Transverse colon (tissue), 4 donors: ENCODE measurements around the gene IRX3. TPM values are rescaled to one million over a fixed set of nuclear protein-coding genes. Genes with fewer than 3 reads are reported as not detected.

ENCODE experiments used
- DNase-seq: peaks from one replicate; pipeline ENCODE4 v3.0.0-alpha.2; 2019
- H3K27ac ChIP-seq, 4 donors: fragments of 200-600 bp; sonication (generic); 2 replicates each; pipeline ENCODE4 v1.5.1; 2016 to 2018; ENCODE audit warnings: inconsistent platforms in 4 of 4
- H3K27me3 ChIP-seq: fragments of 200-600 bp; sonication (generic); 2 replicates; pipeline ENCODE4 v1.5.1; 2017; ENCODE audit warnings: inconsistent platforms
- H3K36me3 ChIP-seq, 4 donors: fragments of 200-600 bp; sonication (generic); 2 replicates each; pipeline ENCODE4 v1.5.1; 2017 to 2019; ENCODE audit warnings: inconsistent platforms in 4 of 4
- H3K4me1 ChIP-seq, 4 donors: fragments of 200-600 bp; sonication (generic); 2 replicates each; pipeline ENCODE4 v1.5.1; 2017 to 2020; ENCODE audit warnings: inconsistent platforms in 4 of 4
- H3K4me3 ChIP-seq, 4 donors: fragments of 200-600 bp; sonication (generic); 1 replicate in 1 of 4; 2 replicates in 3 of 4; pipeline versions ENCODE4 v1.5.1 to v1.6.1; 2017 to 2019; ENCODE audit warnings: inconsistent platforms in 4 of 4
- H3K9me3 ChIP-seq, 2 donors: fragments of 200-600 bp; sonication (generic); 2 replicates each; pipeline ENCODE4 v1.5.1; 2017 to 2019; ENCODE audit warnings: inconsistent platforms in 2 of 2
- CTCF ChIP-seq, 5 experiments: fragments of 200-600 bp in 3 of 5; fragments of 450-650 bp in 2 of 5; sonication (generic) in 3 of 5; IDR thresholded peaks; 1 replicate in 2 of 5; 2 replicates in 3 of 5; pipeline ENCODE4 v1.5.1; 2016 to 2017; ENCODE audit warnings: antibody characterized with exemption in 5 of 5, inconsistent platforms in 3 of 5, mild to moderate bottlenecking in 2 of 5, moderate library complexity in 1 of 5
- EP300 ChIP-seq: sonication (generic); formaldehyde crosslinking; IDR thresholded peaks from one replicate; pipeline ENCODE4 v1.6.1; 2017; ENCODE audit warnings: antibody characterized with exemption, low read depth
- POLR2A ChIP-seq: fragments of 450-650 bp; IDR thresholded peaks from one replicate; pipeline ENCODE4 v1.6.1; 2016; ENCODE audit warnings: antibody characterized with exemption, mild to moderate bottlenecking, moderate library complexity
- POLR2AphosphoS5 ChIP-seq, 3 donors: sonication (generic); formaldehyde crosslinking; IDR thresholded peaks; one replicate each; pipeline ENCODE4 v1.6.1; 2016; ENCODE audit warnings: antibody characterized with exemption in 3 of 3
- WGBS, 2 donors: methylation state at CpG; one replicate each; pipeline ENCODE4 v1.1.5; 2018; ENCODE audit warnings: low coverage in 1 of 2; 5-methylcytosine and 5-hydroxymethylcytosine counted together
- in situ Hi-C, 4 donors: fragments of 200-750 bp; cut with MboI; loops; one replicate each; pipeline versions ENCODE4 v1.15.0 to v1.15.1; 2017; ENCODE audit warnings: low sequenced_read_pairs in 3 of 4, low pct_ligation_motif_present in 1 of 4, low pct_unique_long_range_greater_than_20kb in 1 of 4
- intact Hi-C: fragments of 100-400 bp; cut with DNase I; formaldehyde crosslinking; loops from one replicate; pipeline ENCODE4 v1.15.1; 2023; ENCODE audit warnings: low total_unique reads
- total RNA-seq, 4 donors: library from RNA; depleted of rRNA; stranded (reverse); fragments of >200 nt; gene quantifications; one replicate each; pipeline ENCODE4 v1.1.0, GENCODE V29; 2016

Gene IRX3
- total RNA-seq, 4 donors from 2014 or later, result 0.16 TPM; not detected in 3

GRCh38 chr16:54242199-54242598 is 44.4 kb downstream of the IRX3 start:
- Histone ChIP-seq H3K4me1 (no peaks in the 10 kb centered on the region), H3K36me3 (no peaks in the 10 kb centered on the region), H3K4me3 (no peak overlapping the region), H3K9me3 (no peaks in the 10 kb centered on the region), H3K27ac (no peak overlapping the region), H3K27me3 (no peaks in the 10 kb centered on the region)
- DNase-seq, result no peak
- in situ Hi-C loops (no loop called here), intact Hi-C loops (no loop called here)
- 80 to 100% methylated on average over 1 to 4 of the region's 4 CpGs for WGBS, 2 donors
- TF ChIP-seq CTCF (IDR thresholded peaks at IDR 0.05) (no peak), POLR2AphosphoS5 (IDR thresholded peaks at IDR 0.05) (no peak), POLR2A (no peak), EP300 (no peak)

- in situ Hi-C loops (no loop called here), intact Hi-C loops (no loop called here)
- no peak for DNase-seq
Observed at GRCh38 chr16:54241525-54241924, 45.1 kb downstream of the IRX3 start.

GRCh38 chr16:54240271-54241129 is 46.1 kb downstream of the IRX3 start:
- in situ Hi-C loops (no loop called here), intact Hi-C loops (no loop called here)
- no peaks in the 10 kb centered on the region for H3K36me3 ChIP-seq
- no peak overlapping the region for H3K4me3 ChIP-seq
- DNase-seq, result no peak
- H3K27me3 ChIP-seq, result peaks cover 4% of the 10 kb centered on the region
- no peaks in the 10 kb centered on the region for H3K9me3 ChIP-seq
- WGBS, 2 donors, result 69 to 71% methylated on average over 2 to 9 of the region's 9 CpGs
- no peaks in the 10 kb centered on the region for H3K4me1 ChIP-seq
- H3K27ac ChIP-seq, result no peak overlapping the region
- TF ChIP-seq POLR2A (no peak), EP300 (no peak), CTCF (IDR thresholded peaks at IDR 0.05) (no peak), POLR2AphosphoS5 (IDR thresholded peaks at IDR 0.05) (no peak)

More at GRCh38 chr16:54241525-54241924, 45.1 kb downstream of the IRX3 start:
- 76 to 86% methylated on average over 6 of the region's 6 CpGs for WGBS, 2 donors
- H3K27me3 ChIP-seq, result no peaks in the 10 kb centered on the region
- H3K27ac ChIP-seq, result no peak overlapping the region
- no peak overlapping the region for H3K4me3 ChIP-seq
- H3K36me3 ChIP-seq, result no peaks in the 10 kb centered on the region
- no peak for TF ChIP-seq POLR2AphosphoS5 (IDR thresholded peaks at IDR 0.05)
- H3K4me1 ChIP-seq, result no peaks in the 10 kb centered on the region
- no peaks in the 10 kb centered on the region for H3K9me3 ChIP-seq

GRCh38 chr16:54239456-54239855 is 47.1 kb downstream of the IRX3 start:
- intact Hi-C loops, result no loop called here
- TF ChIP-seq POLR2A (no peak), CTCF (IDR thresholded peaks at IDR 0.05) (no peak), POLR2AphosphoS5 (IDR thresholded peaks at IDR 0.05) (no peak), EP300 (no peak)
- Histone ChIP-seq H3K27me3 (peaks cover 4% of the 10 kb centered on the region), H3K27ac (no peak overlapping the region), H3K4me3 (no peak overlapping the region), H3K36me3 (no peaks in the 10 kb centered on the region), H3K4me1 (no peaks in the 10 kb centered on the region), H3K9me3 (no peaks in the 10 kb centered on the region)
- WGBS, 2 donors, result 68% methylated on average over 8 of the region's 8 CpGs; no CpG with 5 or more reads in 1 of the 2 donors
- no peak for DNase-seq
- in situ Hi-C loops, result no loop called here
